H9 (cell line): ENCODE results near the gene ANXA3. TPM values are rescaled to one million over a fixed set of nuclear protein-coding genes. Genes with fewer than 3 reads are reported as not detected.

ENCODE experiments used
- DNase-seq: peaks from one replicate; pipeline ENCODE4 v3.0.0-alpha.2; 2017
- H2AFZ ChIP-seq: one replicate; pipeline ENCODE4 v1.6.1; 2013; ENCODE audit warnings: mild to moderate bottlenecking, low read length, control low read depth, moderate library complexity
- H2AK5ac ChIP-seq: 2 replicates; pipeline ENCODE4 v1.6.1; 2013; ENCODE audit warnings: low read length, control low read depth, mixed read lengths; ENCODE audit not compliant: insufficient read length
- H2BK120ac ChIP-seq: one replicate; pipeline ENCODE4 v1.6.1; 2013; ENCODE audit warnings: low read depth, mild to moderate bottlenecking, low read length, control low read depth, inconsistent platforms; ENCODE audit not compliant: poor library complexity, severe bottlenecking
- H2BK12ac ChIP-seq: 2 replicates; pipeline ENCODE4 v1.6.1; 2013; ENCODE audit warnings: low read length, control low read depth, mixed read lengths, low read depth; ENCODE audit not compliant: insufficient read length
- H2BK15ac ChIP-seq: 2 replicates; pipeline ENCODE4 v1.6.1; 2013; ENCODE audit warnings: low read depth, low read length, control low read depth
- H2BK20ac ChIP-seq: one replicate; pipeline ENCODE4 v1.6.1; 2013; ENCODE audit warnings: low read depth, mild to moderate bottlenecking, low read length, control low read depth, inconsistent platforms; ENCODE audit not compliant: poor library complexity, severe bottlenecking
- H2BK5ac ChIP-seq: 2 replicates; pipeline ENCODE4 v1.6.1; 2013; ENCODE audit warnings: low read length, control low read depth, mixed read lengths; ENCODE audit not compliant: insufficient read length
- H3K14ac ChIP-seq: 2 replicates; pipeline ENCODE4 v1.6.1; 2013; ENCODE audit warnings: low read length, control low read depth; ENCODE audit not compliant: insufficient read depth
- H3K18ac ChIP-seq: 2 replicates; pipeline ENCODE4 v1.6.1; 2013; ENCODE audit warnings: low read depth, mild to moderate bottlenecking, mixed read lengths, low read length, control low read depth; ENCODE audit not compliant: insufficient read length
- H3K23ac ChIP-seq: 2 replicates; pipeline ENCODE4 v1.6.1; 2013; ENCODE audit warnings: low read length, control low read depth, mixed read lengths, low read depth; ENCODE audit not compliant: insufficient read length
- H3K23me2 ChIP-seq: 2 replicates; pipeline ENCODE4 v1.6.1; 2013; ENCODE audit warnings: low read depth, mild to moderate bottlenecking, mixed read lengths, low read length, control low read depth; ENCODE audit not compliant: insufficient read length, poor library complexity, severe bottlenecking
- H3K27ac ChIP-seq: 2 replicates; pipeline ENCODE4 v1.5.1; 2013; ENCODE audit warnings: low read length, control low read depth, mixed read lengths, low read depth; ENCODE audit not compliant: insufficient read length
- H3K27me3 ChIP-seq: 2 replicates; pipeline ENCODE4 v1.6.1; 2013; ENCODE audit warnings: low read length, control low read depth, inconsistent platforms; ENCODE audit not compliant: insufficient read depth
- H3K4ac ChIP-seq: 2 replicates; pipeline ENCODE4 v1.6.1; 2013; ENCODE audit warnings: low read depth, mild to moderate bottlenecking, control low read depth, inconsistent platforms, low read length, moderate library complexity
- H3K4me1 ChIP-seq: 2 replicates; pipeline ENCODE4 v1.6.1; 2013; ENCODE audit warnings: low read length, control low read depth, inconsistent platforms; ENCODE audit not compliant: insufficient read depth
- H3K4me2 ChIP-seq: 2 replicates; pipeline ENCODE4 v1.6.1; 2013; ENCODE audit warnings: low read length, control low read depth, mixed read lengths; ENCODE audit not compliant: insufficient read length, insufficient read depth
- H3K56ac ChIP-seq: 2 replicates; pipeline ENCODE4 v1.6.1; 2013; ENCODE audit warnings: low read depth, mild to moderate bottlenecking, mixed read lengths, low read length, control low read depth; ENCODE audit not compliant: insufficient read length
- H3K79me1 ChIP-seq: 2 replicates; pipeline ENCODE4 v1.6.1; 2013; ENCODE audit warnings: low read depth, mild to moderate bottlenecking, moderate library complexity, low read length, control low read depth, inconsistent platforms; ENCODE audit not compliant: insufficient read depth, poor library complexity, severe bottlenecking
- H3K79me2 ChIP-seq: 2 replicates; pipeline ENCODE4 v1.6.1; 2013; ENCODE audit warnings: low read length, control low read depth, inconsistent platforms; ENCODE audit not compliant: insufficient read depth
- H3K9ac ChIP-seq: 2 replicates; pipeline ENCODE4 v1.6.1; 2013; ENCODE audit warnings: low read length, control low read depth, mixed read lengths; ENCODE audit not compliant: insufficient read length; ENCODE audit errors: extremely low read depth
- H3K9me3 ChIP-seq: one replicate; pipeline ENCODE4 v1.6.1; 2013; ENCODE audit warnings: low read depth, low read length, inconsistent platforms; ENCODE audit not compliant: control insufficient read depth
- H3T11ph ChIP-seq: one replicate; pipeline ENCODE4 v1.6.1; 2013; ENCODE audit warnings: mild to moderate bottlenecking, low read length, control low read depth, inconsistent platforms
- H4K20me1 ChIP-seq: one replicate; pipeline ENCODE4 v1.6.1; 2013; ENCODE audit not compliant: control insufficient read depth, insufficient read length, insufficient read depth
- H4K5ac ChIP-seq: 2 replicates; pipeline ENCODE4 v1.6.1; 2013; ENCODE audit warnings: low read depth, mild to moderate bottlenecking, mixed read lengths, low read length, control low read depth; ENCODE audit not compliant: insufficient read length
- H4K8ac ChIP-seq: replicated peaks from 2 replicates; pipeline ENCODE4 v1.6.1; 2013; ENCODE audit warnings: low read length, control low read depth, mixed read lengths, low read depth; ENCODE audit not compliant: insufficient read length
- H4K91ac ChIP-seq: 2 replicates; pipeline ENCODE4 v1.6.1; 2013; ENCODE audit warnings: low read depth, mild to moderate bottlenecking, moderate library complexity, mixed read lengths, low read length, control low read depth; ENCODE audit not compliant: insufficient read length
- H3K27ac Mint-ChIP-seq, 3 experiments: 2 replicates in 2 of 3; 3 replicates in 1 of 3; pipeline ENCODE4 v1.8.0; 2020 to 2021; ENCODE audit warnings: mixed read lengths in 3 of 3, mild to moderate bottlenecking in 1 of 3, moderate library complexity in 1 of 3
- H3K27me3 Mint-ChIP-seq: 2 replicates; pipeline ENCODE4 v1.8.0; 2021; ENCODE audit warnings: low read depth, mild to moderate bottlenecking, moderate library complexity, mixed read lengths
- H3K36me3 Mint-ChIP-seq, 3 experiments: 2 replicates in 2 of 3; 3 replicates in 1 of 3; pipeline ENCODE4 v1.8.0; 2020 to 2021; ENCODE audit warnings: low read depth in 3 of 3, mixed read lengths in 3 of 3; ENCODE audit not compliant: insufficient read depth in 1 of 3
- H3K4me1 Mint-ChIP-seq, 2 experiments: 2 replicates each; pipeline ENCODE4 v1.8.0; 2020; ENCODE audit warnings: mixed read lengths in 2 of 2
- H3K4me3 Mint-ChIP-seq, 2 experiments: 2 replicates in 1 of 2; 3 replicates in 1 of 2; pipeline ENCODE4 v1.8.0; 2020 to 2021; ENCODE audit warnings: mild to moderate bottlenecking in 2 of 2, mixed read lengths in 2 of 2, moderate library complexity in 1 of 2
- H3K9me3 Mint-ChIP-seq, 2 experiments: 2 replicates in 1 of 2; 3 replicates in 1 of 2; pipeline ENCODE4 v1.8.0; 2020; ENCODE audit warnings: mild to moderate bottlenecking in 2 of 2, mixed read lengths in 2 of 2, moderate library complexity in 1 of 2
- CTCF ChIP-seq: fragments of 200-600 bp; sonication (generic); conservative IDR thresholded peaks from 3 replicates; pipeline ENCODE4 v1.8.0; 2021; ENCODE audit warnings: antibody characterized with exemption, mild to moderate bottlenecking
- WGBS: extraction: QIAGEN DNeasy Blood & Tissue Kit; methylation state at CpG from one replicate; pipeline ENCODE4 v1.1.7; 2013; ENCODE audit warnings: missing lambda C conversion rate, low lambda C conversion rate, mixed read lengths; ENCODE audit not compliant: insufficient read length; ENCODE audit errors: extremely low coverage; 5-methylcytosine and 5-hydroxymethylcytosine counted together
- total RNA-seq: library from RNA; stranded (reverse); gene quantifications from 2 replicates; pipeline ENCODE4 v1.2.1, GENCODE V29; 2021

The ANXA3 gene
- total RNA-seq, 1 experiment from 2014 or later, result 20.6 TPM

GRCh38 chr4:78527555-78527954 is 24.0 kb upstream of the ANXA3 start:
- H3K4me2 ChIP-seq, result no peak overlapping the region

More at GRCh38 chr4:78527555-78527954, 24.0 kb upstream of the ANXA3 start:
- H3K9me3 ChIP-seq, result no peaks in the 10 kb centered on the region
- no peak overlapping the region for H3K4me3 Mint-ChIP-seq
- H3K4me1 Mint-ChIP-seq, result no peaks in the 10 kb centered on the region
- no peak overlapping the region for H2AFZ ChIP-seq
- no peak overlapping the region for H3K14ac ChIP-seq
- H3K36me3 Mint-ChIP-seq, result peaks cover 12 to 32% (median 14%) of the 10 kb centered on the region in 3 experiments; a peak in 6 of 7 replicates
- H3K9me3 Mint-ChIP-seq, result no peaks in the 10 kb centered on the region
- no peak overlapping the region for H3K4ac ChIP-seq
- H3K18ac ChIP-seq, result no peak overlapping the region
- no peaks in the 10 kb centered on the region for H3K79me1 ChIP-seq
- H3K27ac Mint-ChIP-seq, result no peak overlapping the region
- H3K27me3 ChIP-seq, result no peaks in the 10 kb centered on the region
- no peak overlapping the region for H3K56ac ChIP-seq
- no peak overlapping the region for H2AK5ac ChIP-seq
- H3T11ph ChIP-seq, result no peak overlapping the region
- no peaks in the 10 kb centered on the region for H3K79me2 ChIP-seq
- H3K23ac ChIP-seq, result no peak overlapping the region
- no peak for DNase-seq
- TF ChIP-seq CTCF, result no peak
- H4K8ac ChIP-seq, result no peak overlapping the region
- H3K4me1 ChIP-seq, result no peaks in the 10 kb centered on the region
- no peaks in the 10 kb centered on the region for H4K20me1 ChIP-seq
- no peak overlapping the region for H2BK12ac ChIP-seq
- no peak overlapping the region for H2BK120ac ChIP-seq
- no peak overlapping the region for H3K9ac ChIP-seq
- no peaks in the 10 kb centered on the region for H3K27me3 Mint-ChIP-seq
- H2BK5ac ChIP-seq, result no peak overlapping the region
- WGBS, result no CpG with 5 or more reads among the region's 4 CpGs
- no peak overlapping the region for H2BK15ac ChIP-seq
- H3K23me2 ChIP-seq, result no peaks in the 10 kb centered on the region
- no peak overlapping the region for H3K27ac ChIP-seq
- H2BK20ac ChIP-seq, result no peak overlapping the region
- no peak overlapping the region for H4K5ac ChIP-seq
- H4K91ac ChIP-seq, result no peak overlapping the region
